ENCODE data around the gene CHCHD6.

CHCHD6 gene

DNA sequence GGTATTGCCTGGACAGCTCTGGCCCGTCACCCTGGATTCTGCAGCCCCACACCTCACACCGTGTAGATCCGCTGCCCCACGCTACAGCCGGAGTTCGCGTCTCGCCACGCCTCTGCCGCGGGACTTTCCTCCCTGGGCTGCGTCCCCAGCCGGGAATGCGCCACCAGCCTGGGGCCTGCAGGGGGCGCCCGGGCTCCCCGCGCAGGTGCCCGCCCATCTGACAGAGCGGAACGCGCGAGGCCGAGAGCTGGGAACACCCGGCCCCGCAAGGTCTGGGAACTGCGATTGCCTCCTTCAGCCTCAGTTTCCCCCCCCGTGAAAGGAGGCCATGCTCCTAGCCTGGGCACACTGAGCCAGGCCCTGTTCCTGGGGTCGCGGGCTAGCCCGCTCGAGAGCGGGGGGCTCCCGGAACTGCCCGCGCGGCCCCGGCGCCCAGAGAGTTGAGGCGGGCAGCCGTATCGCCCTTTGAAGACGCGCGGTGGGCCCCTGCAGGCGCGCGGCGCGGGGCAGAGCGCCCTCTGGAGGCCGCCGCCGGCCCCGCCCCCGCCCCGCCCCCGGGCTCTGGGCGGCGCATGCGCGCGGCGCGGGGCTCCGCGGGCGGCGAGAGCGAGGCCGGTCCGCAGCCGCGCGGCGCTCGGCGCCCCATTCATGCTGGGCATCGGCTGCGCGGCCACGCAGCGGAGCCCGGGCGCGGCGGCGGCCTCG, 278.6 kb downstream of the CHCHD6 start, which contains the start of gene PLXNA1:
Gene PLXNA1, plus strand, starts transcription at position 645 of the 705 bp plus-strand sequence. CDS start 5,479 bp downstream, outside the sequence.
- Histone ChIP-seq H2BK120ac (ENCODE audit: low read depth, low read length) (peak within 1 kb of the TSS; percentile 42), H4K91ac (ENCODE audit: low read depth, low read length, poor library complexity) (peak within 1 kb of the TSS; percentile 43), H2BK5ac (ENCODE audit: low read length) (peak within 1 kb of the TSS; percentile 82), H3K14ac (ENCODE audit: low read length) (peak within 1 kb of the TSS; percentile 56), H3K27ac (replicated peaks; ENCODE audit: low read length) (no peak within 1 kb of the TSS), H4K8ac (ENCODE audit: low read depth, low read length) (peak within 1 kb of the TSS; percentile 77), H3K36me3 (replicated peaks in 1 of 2; ENCODE audit: control insufficient read depth in 2 of 2, insufficient read depth in 2 of 2, low read length in 2 of 2) (peaks cover 3% of the 10 kb centered on the region in 2 donors), H3K23ac (ENCODE audit: low read depth, low read length, poor library complexity) (peak within 1 kb of the TSS; percentile 89), H3K9ac (ENCODE audit: low read depth, low read length, poor library complexity) (peak within 1 kb of the TSS; percentile 98), H2BK12ac (ENCODE audit: low read length) (peak within 1 kb of the TSS; percentile 97), H2AK5ac (ENCODE audit: low read depth, low read length) (peak within 1 kb of the TSS; percentile 98), H3K9me3 (replicated peaks in 1 of 2; ENCODE audit: control insufficient read depth in 2 of 2, insufficient read depth in 1 of 2, low read depth in 1 of 2, low read length in 2 of 2) (peaks cover 0 to 4% of the 10 kb centered on the region in 2 donors), H3K18ac (ENCODE audit: low read length) (peak within 1 kb of the TSS; percentile 98), H3K79me1 (ENCODE audit: low read depth, low read length) (peaks cover 27% of the 10 kb centered on the region), H2BK15ac (ENCODE audit: low read length) (peak within 1 kb of the TSS; percentile 93), H2AFZ (ENCODE audit: low read length) (peak within 1 kb of the TSS; percentile 99), H3K4me1 (ENCODE audit: control insufficient read depth in 2 of 2, insufficient read depth in 1 of 2, low read depth in 1 of 2, low read length in 2 of 2) (peaks cover 11 to 20% of the 10 kb centered on the region in 2 donors), H3K27me3 (ENCODE audit: control insufficient read depth in 3 of 3, insufficient read depth in 3 of 3, low read depth in 1 of 3, low read length in 3 of 3) (peaks cover 0 to 7% (median 0%) of the 10 kb centered on the region in 3 experiments), H3K4ac (ENCODE audit: low read length) (peak within 1 kb of the TSS; percentile 91), H3K4me2 (ENCODE audit: insufficient read depth, low read length, poor library complexity, severe bottlenecking) (peak within 1 kb of the TSS; percentile 89), H3K4me3 (ENCODE audit: low read length in 2 of 2) (peak within 1 kb of the TSS; percentile 82 to 96)
- DNase-seq (ENCODE audit: low spot score), result peak; percentile 81
- WGBS, 2 donors (ENCODE audit: extremely low coverage in 2 of 2, insufficient read length in 2 of 2, insufficient replicate concordance in 1 of 2), result no CpG with 5 or more reads among the region's 89 CpGs

DNA sequence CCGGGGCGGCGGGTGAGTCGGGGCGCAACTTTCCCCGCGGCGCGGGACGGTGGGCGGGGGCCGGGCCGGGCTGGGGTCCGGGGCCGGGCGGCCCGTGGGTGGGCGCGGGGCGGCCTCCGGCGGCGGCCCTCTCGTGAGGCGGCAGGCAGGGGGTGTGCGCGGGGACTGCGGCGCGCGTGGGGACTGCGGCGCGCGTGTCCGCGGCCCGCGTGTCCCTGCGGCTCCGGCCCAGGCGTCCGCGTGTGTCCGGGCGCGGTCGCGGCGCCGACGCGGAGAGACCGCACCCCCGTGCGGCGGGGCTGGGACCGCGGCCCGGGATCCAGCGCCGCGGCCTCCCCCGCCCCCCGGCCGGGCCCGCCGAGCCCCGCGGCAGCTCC, 279.2 kb downstream of the CHCHD6 start:
- Histone ChIP-seq H3K4ac (ENCODE audit: low read length) (no peak overlapping the region), H4K8ac (ENCODE audit: low read depth, low read length) (no peak overlapping the region), H3K18ac (ENCODE audit: low read length) (peak overlapping the region; percentile 98), H3K23ac (ENCODE audit: low read depth, low read length, poor library complexity) (no peak overlapping the region), H3K9ac (ENCODE audit: low read depth, low read length, poor library complexity) (peak overlapping the region; percentile 98), H3K27ac (replicated peaks; ENCODE audit: low read length) (no peak overlapping the region), H3K27me3 (ENCODE audit: control insufficient read depth in 3 of 3, insufficient read depth in 3 of 3, low read depth in 1 of 3, low read length in 3 of 3) (peaks cover 0 to 7% (median 0%) of the 10 kb centered on the region in 3 experiments), H2BK15ac (ENCODE audit: low read length) (no peak overlapping the region), H3K14ac (ENCODE audit: low read length) (peak overlapping the region; percentile 56), H3K4me1 (ENCODE audit: control insufficient read depth in 2 of 2, insufficient read depth in 1 of 2, low read depth in 1 of 2, low read length in 2 of 2) (peaks cover 11 to 20% of the 10 kb centered on the region in 2 donors), H3K4me2 (ENCODE audit: insufficient read depth, low read length, poor library complexity, severe bottlenecking) (peak overlapping the region; percentile 89), H3K79me1 (ENCODE audit: low read depth, low read length) (peaks cover 26% of the 10 kb centered on the region), H2AFZ (ENCODE audit: low read length) (peak overlapping the region; percentile 80), H4K91ac (ENCODE audit: low read depth, low read length, poor library complexity) (peak overlapping the region; percentile 43), H3K36me3 (replicated peaks in 1 of 2; ENCODE audit: control insufficient read depth in 2 of 2, insufficient read depth in 2 of 2, low read length in 2 of 2) (peaks cover 3 to 8% of the 10 kb centered on the region in 2 donors), H2AK5ac (ENCODE audit: low read depth, low read length) (peak overlapping the region; percentile 98), H2BK5ac (ENCODE audit: low read length) (no peak overlapping the region), H2BK120ac (ENCODE audit: low read depth, low read length) (no peak overlapping the region), H2BK12ac (ENCODE audit: low read length) (no peak overlapping the region), H3K4me3 (ENCODE audit: low read length in 2 of 2) (peak overlapping the region; percentile 82 to 96), H3K9me3 (replicated peaks in 1 of 2; ENCODE audit: control insufficient read depth in 2 of 2, insufficient read depth in 1 of 2, low read depth in 1 of 2, low read length in 2 of 2) (peaks cover 0 to 1% of the 10 kb centered on the region in 2 donors)
- whole genome bisulfite sequencing, 2 donors (ENCODE audit: extremely low coverage in 2 of 2, insufficient read length in 2 of 2, insufficient replicate concordance in 1 of 2), result no CpG with 5 or more reads among the region's 70 CpGs
- no peak for DNase-seq (ENCODE audit: low spot score)

DNA sequence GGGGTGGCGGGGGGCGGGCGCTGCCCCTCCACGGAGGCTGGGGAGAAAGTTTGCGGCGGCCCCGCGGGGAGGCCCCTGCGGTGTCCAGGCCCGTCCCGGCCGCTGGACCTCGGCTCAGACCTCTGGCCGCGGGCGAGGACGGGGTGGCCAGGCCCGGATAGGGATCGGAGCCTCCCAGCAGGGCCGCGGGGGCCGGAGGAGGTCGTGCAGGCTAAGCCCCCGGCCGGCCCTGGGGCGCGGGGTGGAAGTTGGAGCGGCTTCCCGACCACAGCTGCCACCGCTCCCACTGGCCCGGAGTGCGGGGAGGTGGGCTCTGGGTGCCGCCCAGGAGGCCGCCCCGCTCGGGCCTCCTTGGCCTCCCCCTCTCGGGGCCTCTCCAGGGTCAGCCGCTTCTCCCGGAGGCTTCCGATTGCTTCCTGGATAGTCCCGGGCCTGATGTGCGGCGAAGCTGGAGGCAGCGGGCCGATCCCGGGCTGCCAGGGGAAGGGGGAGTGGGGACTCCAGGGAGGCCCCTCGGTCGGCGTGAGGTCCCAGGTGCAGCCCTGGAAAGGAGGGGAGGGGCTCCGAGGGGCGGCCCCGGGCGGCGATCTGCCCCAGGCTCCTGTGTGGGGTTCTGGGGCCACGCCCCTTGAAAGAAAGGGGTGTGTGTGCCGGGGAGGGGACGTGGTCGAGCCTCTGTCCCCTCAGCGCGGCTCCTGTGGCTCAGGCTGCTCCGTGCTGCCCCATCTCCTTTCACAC, 279.8 kb downstream of the CHCHD6 start:
- H3K9me3 ChIP-seq (replicated peaks in 1 of 2; ENCODE audit: control insufficient read depth in 2 of 2, insufficient read depth in 1 of 2, low read depth in 1 of 2, low read length in 2 of 2), result no peaks in the 10 kb centered on the region
- peak overlapping the region; percentile 98 for H3K18ac ChIP-seq (ENCODE audit: low read length)
- WGBS, 2 donors (ENCODE audit: extremely low coverage in 2 of 2, insufficient read length in 2 of 2, insufficient replicate concordance in 1 of 2), result no CpG with 5 or more reads among the region's 61 CpGs
- H3K23ac ChIP-seq (ENCODE audit: low read depth, low read length, poor library complexity), result peak overlapping the region; percentile 89
- H2BK12ac ChIP-seq (ENCODE audit: low read length), result no peak overlapping the region
- no peak overlapping the region for H2BK120ac ChIP-seq (ENCODE audit: low read depth, low read length)
- H2BK5ac ChIP-seq (ENCODE audit: low read length), result peak overlapping the region; percentile 87
- H3K36me3 ChIP-seq (replicated peaks in 1 of 2; ENCODE audit: control insufficient read depth in 2 of 2, insufficient read depth in 2 of 2, low read length in 2 of 2), result peaks cover 6 to 14% of the 10 kb centered on the region in 2 donors
- peak overlapping the region; percentile 82 to 96 for H3K4me3 ChIP-seq (ENCODE audit: low read length in 2 of 2)
- peak; percentile 62 for DNase-seq (ENCODE audit: low spot score)
- H3K27ac ChIP-seq (replicated peaks; ENCODE audit: low read length), result peak overlapping the region; percentile 32
- no peak overlapping the region for H4K8ac ChIP-seq (ENCODE audit: low read depth, low read length)
- peak overlapping the region; percentile 80 for H2AFZ ChIP-seq (ENCODE audit: low read length)
- H2BK15ac ChIP-seq (ENCODE audit: low read length), result peak overlapping the region; percentile 83
- peak overlapping the region; percentile 89 for H3K14ac ChIP-seq (ENCODE audit: low read length)
- no peak overlapping the region for H3K4ac ChIP-seq (ENCODE audit: low read length)
- peak overlapping the region; percentile 43 for H4K91ac ChIP-seq (ENCODE audit: low read depth, low read length, poor library complexity)
- H2AK5ac ChIP-seq (ENCODE audit: low read depth, low read length), result peak overlapping the region; percentile 98
- H3K9ac ChIP-seq (ENCODE audit: low read depth, low read length, poor library complexity), result peak overlapping the region; percentile 98
- peaks cover 11 to 20% of the 10 kb centered on the region in 2 donors for H3K4me1 ChIP-seq (ENCODE audit: control insufficient read depth in 2 of 2, insufficient read depth in 1 of 2, low read depth in 1 of 2, low read length in 2 of 2)
- H3K4me2 ChIP-seq (ENCODE audit: insufficient read depth, low read length, poor library complexity, severe bottlenecking), result peak overlapping the region; percentile 89
- peaks cover 0 to 7% (median 0%) of the 10 kb centered on the region in 3 experiments for H3K27me3 ChIP-seq (ENCODE audit: control insufficient read depth in 3 of 3, insufficient read depth in 3 of 3, low read depth in 1 of 3, low read length in 3 of 3)
- peaks cover 30% of the 10 kb centered on the region for H3K79me1 ChIP-seq (ENCODE audit: low read depth, low read length)
